IPS DF 19.7 (cell line): ENCODE data around the gene WAPL.
"Not testable (repeated sequence)": the region's sequence is repeated elsewhere in the genome, so short reads cannot be mapped to it uniquely, and the experiment has no call there.

Experiments
- DNase-seq: peaks from one replicate; pipeline ENCODE4 v3.0.0-alpha.2; 2013; ENCODE audit warnings: low read depth, low spot score

The WAPL gene

GRCh38 chr10:86521678-86522509, at the start of gene WAPL:
WAPL (minus strand) TSS chr10:86521792; CDS start chr10:86518069, 3,723 bp downstream.
- peak; percentile 45 for DNase-seq

DNA sequence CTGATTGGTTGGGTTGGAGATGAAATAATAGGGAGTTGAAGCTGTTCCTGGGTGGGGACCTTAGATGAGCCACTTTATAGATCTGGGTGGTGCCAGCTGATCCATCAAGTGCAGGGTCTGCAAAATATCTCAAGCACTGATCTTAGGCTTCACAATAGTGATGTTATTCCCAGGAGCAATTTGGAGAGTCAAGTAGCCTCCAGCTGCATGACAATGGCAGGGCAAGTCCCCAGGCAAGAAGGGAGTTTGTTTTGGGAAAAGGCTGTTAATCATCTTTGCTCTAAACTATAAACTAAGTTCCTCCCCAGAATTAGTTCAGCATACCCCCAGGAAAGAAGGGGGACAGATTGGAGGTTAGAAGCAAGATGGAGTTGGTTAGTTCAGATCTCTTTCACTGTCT, 47.7 kb upstream of the WAPL start:
- DNase-seq, result no peak

GRCh38 chr10:86566518-86566917, 44.9 kb upstream of the WAPL start:
- DNase-seq, result not testable (repeated sequence)

DNA sequence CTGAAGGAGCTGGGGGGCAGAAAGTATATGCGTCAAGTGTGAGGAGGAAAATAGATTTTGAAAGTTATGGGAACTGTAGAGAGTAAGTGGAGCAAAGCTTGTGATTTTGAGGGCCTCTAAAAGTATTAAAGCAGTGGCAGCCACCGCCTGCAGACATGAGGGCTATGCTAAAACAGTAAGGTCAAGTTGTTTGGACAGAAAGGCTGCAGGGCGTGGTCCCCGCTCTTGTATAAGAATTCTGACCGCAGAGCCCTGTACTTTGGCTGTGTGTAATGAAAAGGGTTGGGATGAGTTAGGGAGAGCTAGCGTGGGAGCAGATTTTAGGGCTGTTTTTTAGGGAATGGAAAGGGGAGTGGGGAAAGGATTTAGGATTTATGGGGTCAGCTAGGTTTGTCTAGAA, 41.7 kb upstream of the WAPL start:
- DNase-seq, result not testable (repeated sequence)

GRCh38 chr10:86558695-86559094, 37.1 kb upstream of the WAPL start:
- DNase-seq, result not testable (repeated sequence)

DNA sequence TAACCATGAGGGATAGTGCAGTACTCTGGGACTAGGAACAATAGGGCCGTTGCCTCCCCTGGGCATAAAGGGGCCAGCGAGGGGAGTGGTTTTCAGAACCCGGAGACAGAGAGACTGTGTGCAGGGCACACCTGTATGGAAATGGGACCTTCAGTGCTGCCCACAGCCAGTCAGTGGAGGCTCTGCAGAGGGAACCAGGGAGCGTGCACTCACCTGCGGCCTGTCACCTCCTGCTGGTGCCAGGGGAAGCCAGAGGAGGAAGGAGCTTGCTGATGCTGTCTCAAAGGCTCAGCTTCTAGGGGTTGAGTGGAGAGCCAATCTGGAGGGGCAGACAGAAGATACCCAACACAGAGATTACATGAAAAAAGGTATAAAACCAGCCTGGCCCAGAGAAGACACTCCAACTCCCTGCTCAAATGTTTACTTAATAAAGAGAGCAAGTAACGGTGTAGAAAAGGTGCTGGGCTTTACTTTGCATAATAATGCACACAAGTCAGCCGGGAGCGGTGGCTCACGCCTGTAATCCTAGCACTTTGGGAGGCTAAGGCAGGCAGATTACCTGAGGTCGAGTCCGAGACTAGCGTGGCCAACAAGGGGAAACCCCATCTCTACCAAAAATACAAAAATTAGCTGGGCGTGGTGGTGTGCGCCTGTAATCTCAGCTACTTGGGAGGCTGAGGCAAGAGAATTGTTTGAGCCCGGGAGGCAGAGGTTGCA, 35.5 kb upstream of the WAPL start:
- DNase-seq, result no peak

- no peak for DNase-seq
These were observed 34.9 kb upstream of the WAPL start for GRCh38 chr10:86556532-86556931.

DNA sequence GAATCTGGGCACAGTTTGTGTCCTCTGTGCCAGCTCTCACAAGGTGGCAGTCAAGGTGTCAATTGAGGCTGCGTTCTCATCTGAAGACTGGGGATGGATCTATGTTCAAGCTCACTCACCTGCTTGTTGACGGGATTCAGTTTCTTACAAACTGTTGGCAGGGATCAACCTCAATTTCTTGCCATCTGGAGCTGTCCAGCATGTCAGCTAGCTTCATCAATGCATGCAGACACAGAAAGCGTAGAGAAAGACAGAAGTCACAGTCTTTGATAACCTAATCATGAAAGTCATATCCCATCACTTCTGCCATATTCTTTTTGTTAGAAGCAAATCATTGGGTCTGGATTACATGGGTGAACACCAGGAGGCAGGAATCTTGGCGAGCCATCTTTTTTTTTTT, 32.0 kb upstream of the WAPL start:
- no peak for DNase-seq

- DNase-seq, result no peak
These were observed 31.6 kb upstream of the WAPL start for GRCh38 chr10:86553213-86553612.

- DNase-seq, result no peak
These were observed 25.7 kb upstream of the WAPL start for GRCh38 chr10:86547296-86547695.

DNA sequence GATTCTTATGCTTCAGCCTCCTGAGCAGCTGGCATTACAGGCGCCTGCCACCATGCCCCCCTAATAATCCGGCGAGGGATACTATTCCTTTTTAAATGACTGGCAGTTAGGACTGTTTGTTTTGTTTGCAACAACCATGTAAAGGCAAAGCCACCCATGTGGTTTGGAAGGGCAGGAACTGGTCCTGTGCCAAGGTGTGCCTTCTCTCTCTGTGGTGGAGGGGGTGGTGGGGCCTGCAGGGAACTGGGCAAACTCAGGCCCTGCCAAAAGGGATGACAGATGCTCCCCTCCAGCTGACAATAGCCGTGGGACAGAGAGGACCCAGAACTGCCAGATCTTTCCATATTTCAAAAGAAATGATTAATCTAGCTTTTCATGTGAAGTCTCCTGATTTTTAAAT, 23.5 kb upstream of the WAPL start:
- DNase-seq, result no peak

DNA sequence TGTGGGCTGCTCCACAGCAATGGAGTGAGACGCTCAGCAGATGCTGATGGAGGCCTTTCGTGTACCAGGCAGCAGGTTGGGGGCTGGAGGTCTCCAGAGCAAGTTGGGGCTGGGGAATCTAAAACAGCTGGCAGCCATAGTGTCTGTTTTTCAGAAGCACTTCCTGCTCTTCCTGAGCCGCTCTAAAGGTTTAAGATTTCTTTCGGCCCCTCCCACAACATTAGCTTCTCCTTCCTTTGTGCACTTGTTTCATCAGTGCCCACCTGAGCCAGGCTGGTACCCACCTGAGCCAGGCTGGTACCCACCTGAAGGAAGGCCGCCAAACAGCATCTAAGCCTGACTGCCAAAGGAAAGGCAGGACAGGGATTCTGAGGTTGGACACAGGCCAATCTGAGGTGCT, 18.4 kb upstream of the WAPL start:
- DNase-seq, result no peak

DNA sequence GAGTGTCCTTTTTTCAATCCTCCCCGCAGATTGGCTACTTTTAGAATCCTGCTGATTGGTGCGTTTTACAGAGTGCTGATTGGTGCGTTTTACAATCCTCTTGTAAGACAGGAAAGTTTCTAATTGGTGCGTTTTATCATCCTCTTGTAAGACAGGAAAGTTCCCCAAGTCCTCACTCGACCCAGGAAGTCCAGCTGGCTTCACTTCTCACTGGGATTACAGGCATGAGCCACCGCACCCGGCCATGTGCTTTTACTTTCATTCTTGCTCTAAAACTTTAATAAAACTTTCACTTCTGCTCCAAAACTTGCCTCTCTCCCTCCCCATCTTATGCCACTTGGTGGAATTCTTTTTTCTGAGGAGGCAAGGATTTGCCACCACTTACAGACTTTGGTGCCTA, 17.0 kb upstream of the WAPL start:
- DNase-seq, result no peak

DNA sequence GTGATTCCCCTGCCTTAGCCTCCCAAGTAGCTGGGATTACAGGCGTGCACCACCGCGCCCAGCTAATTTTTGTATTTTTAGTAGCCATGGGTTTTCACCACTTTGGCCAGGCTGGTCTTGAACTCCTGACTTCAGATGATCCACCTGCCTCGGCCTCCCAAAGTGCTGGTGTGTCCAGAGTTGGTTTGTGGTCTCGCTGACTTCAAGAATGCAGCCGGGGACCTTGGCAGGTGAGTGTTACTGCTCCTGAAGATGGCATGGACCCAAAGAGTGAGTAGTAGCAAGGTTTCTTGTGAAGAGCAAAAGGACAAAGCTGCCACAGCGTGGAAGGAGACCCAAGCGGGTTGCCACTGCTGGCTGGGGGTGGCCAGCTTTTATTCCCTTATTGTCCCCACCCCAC, 16.4 kb upstream of the WAPL start:
- not testable (repeated sequence) for DNase-seq

DNA sequence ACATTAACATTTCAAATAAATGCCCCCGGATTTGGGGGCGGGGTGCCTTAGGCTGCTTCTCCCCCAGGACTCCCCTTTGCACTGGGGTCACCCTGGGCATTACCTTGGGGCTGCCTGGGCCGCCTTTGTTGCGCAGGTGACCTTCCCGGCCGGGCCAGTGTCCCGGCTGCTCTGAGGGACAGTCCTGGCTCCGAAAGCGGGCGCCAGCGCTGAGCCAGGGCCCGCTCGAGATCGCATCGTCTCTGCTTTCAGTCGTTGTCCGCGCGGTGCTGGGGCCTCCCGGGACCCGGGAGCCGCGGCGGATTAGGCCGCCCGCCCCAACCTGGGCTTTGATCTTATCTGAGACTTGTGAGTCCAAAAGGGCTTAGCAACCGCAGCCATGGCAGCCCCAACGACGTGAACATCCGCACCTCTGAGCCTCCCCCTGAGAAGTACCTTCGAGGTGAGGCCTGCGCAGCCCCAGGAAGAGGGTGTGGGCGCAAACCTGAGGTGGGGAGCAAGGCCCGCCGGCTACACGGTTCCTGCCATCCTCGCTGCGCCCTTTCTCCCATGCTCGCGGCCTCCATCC, 14.8 kb upstream of the WAPL start:
- DNase-seq, result no peak

DNA sequence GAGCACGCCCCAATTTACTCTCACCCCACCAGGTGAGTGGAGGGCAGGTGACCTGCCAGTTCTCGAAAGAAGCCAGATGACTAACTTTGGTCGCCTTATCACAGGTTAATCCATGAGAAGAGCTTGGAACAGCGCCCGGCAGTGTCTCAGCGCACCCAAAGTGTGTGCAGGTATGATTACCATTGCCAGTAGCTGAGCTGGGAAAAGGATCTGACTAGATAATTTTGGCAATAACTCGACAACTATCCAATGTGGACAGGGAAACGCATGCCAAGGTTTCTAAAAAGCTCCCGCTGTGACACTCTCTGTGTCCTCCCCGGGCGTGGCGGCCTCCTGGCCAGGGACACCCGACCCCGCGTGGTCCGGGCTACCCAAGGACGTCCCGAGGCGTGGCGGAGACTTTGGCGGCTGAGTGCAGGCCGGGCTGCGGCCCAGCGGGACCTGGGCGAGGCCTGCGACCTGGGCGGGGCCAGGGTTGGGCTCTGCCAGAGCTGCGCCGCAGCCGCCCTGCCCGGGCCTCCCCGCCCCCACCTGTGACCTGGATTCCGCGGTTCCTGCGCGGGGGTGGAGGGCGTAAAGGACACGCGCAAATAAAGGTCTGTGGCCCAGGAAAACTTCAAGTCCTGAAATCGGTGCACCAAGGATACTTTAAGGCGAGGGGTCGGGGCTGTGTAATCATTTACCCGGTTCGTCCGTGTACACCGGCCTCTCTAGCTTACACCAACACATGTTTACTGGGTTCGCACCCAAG, 13.7 kb upstream of the WAPL start:
- no peak for DNase-seq

- no peak for DNase-seq
These were observed 11.7 kb upstream of the WAPL start for GRCh38 chr10:86533328-86533727.

GRCh38 chr10:86528736-86529135, 7.1 kb upstream of the WAPL start:
- not testable (repeated sequence) for DNase-seq

GRCh38 chr10:86526606-86527005, 5.0 kb upstream of the WAPL start:
- no peak for DNase-seq

GRCh38 chr10:86525713-86526112, 4.1 kb upstream of the WAPL start:
- not testable (repeated sequence) for DNase-seq

DNA sequence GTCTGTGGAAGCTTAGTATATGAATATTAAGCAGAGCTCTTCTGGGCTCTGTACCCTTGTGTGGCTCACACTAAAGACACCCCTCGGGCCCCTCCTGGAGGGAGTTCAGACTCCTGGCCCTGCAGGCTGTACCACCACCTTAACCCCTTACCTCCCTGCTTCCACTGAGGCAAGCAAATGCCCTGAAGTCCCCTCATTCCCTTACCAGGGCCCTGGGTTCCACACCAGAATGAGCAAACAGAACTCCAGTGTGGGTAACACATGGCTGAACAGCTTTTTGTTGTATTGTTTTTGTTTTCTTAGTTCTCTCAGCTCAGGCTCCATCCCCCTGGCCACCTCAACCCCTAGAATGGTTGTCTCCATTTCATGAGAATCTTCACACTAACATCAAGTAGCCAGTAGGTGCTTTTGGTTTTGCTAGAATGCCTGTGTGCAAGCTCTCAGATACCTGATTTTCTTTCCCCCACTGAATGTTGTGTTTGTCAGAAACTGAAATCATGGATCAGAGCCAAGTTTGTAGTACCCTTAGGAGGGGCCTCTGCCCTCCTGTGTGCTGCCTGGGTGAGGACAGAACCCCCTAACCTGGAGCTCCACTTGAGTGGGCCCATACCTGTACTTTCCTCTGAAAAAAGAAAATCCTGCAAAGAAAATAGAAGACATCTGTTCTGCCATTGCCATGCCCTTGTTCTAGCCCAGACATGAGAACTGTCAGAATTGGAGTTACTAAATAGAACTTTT, 2.8 kb upstream of the WAPL start:
- DNase-seq, result no peak
